GM21381 (cell line): ENCODE data around the gene NRM.

ENCODE experiments used
- ATAC-seq: cut with Tn5 transposase; IDR thresholded peaks from one replicate; pipeline ENCODE4 v1.9.1; 2021; ENCODE audit warnings: mild to moderate bottlenecking, moderate library complexity; ENCODE audit not compliant: unreplicated experiment

The NRM gene

GRCh38 chr6:30689985-30690384 is 799 bp downstream of the NRM start:
- ATAC-seq, result no peak

GRCh38 chr6:30689022-30689865 is 1.5 kb downstream of the NRM start:
- no peak for ATAC-seq

- ATAC-seq, result no peak
These were observed 2.2 kb downstream of the NRM start for GRCh38 chr6:30688569-30688968.

- ATAC-seq, result no peak
These were observed 2.9 kb downstream of the NRM start for GRCh38 chr6:30687659-30688431.

DNA sequence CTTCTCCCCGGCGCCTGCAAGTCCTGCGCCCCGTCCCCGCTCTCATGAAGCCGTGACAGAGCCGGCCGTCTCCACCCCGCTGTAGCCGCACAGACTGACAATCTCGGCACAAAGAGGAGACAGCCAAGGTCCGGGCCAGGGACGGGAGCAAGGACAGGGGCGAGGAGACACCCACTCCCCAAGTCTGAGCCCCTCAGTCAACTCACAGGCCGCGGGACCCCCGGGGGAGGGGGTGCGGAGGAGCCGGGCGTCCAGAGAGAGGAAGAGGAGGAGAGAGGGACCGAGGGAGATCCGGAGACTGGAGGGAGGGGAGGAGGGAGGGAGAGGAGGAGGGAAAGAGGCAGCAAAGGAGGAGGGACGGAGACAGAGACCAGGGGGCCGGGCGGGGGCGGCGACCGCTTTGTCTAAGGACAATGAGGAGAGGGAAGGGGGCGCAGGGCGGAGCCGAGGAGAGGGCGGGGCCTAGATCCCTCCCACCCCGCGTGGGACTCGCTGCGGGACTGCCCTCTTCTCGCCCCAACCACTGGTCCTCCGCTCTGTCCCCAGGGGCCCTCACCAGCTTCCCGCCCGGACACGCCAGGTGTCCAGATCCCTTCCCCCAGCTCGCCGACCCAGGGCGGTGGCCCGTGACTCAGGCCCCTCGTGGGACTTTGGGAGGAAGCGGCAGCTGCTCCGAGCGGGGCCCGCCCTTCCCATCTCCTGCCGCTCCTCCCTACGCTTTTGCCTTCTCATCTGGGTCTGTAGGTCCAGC is 3.7 kb downstream of the NRM start:
- peak; percentile 46 for ATAC-seq

- ATAC-seq, result peak; percentile 21
These were observed 4.5 kb downstream of the NRM start, which contains the start of gene PPP1R18 for GRCh38 chr6:30686009-30686907. Gene PPP1R18 (minus strand): TSS chr6:30686645. CDS start chr6:30686018, 627 bp downstream.

- no peak for ATAC-seq
These were observed 5.4 kb downstream of the NRM start for GRCh38 chr6:30685157-30686008.

GRCh38 chr6:30684386-30685156 is 6.2 kb downstream of the NRM start:
- ATAC-seq, result no peak

GRCh38 chr6:30683980-30684338 is 6.8 kb downstream of the NRM start:
- ATAC-seq, result no peak

- no peak for ATAC-seq
These were observed 7.4 kb downstream of the NRM start for GRCh38 chr6:30683183-30683979.

DNA sequence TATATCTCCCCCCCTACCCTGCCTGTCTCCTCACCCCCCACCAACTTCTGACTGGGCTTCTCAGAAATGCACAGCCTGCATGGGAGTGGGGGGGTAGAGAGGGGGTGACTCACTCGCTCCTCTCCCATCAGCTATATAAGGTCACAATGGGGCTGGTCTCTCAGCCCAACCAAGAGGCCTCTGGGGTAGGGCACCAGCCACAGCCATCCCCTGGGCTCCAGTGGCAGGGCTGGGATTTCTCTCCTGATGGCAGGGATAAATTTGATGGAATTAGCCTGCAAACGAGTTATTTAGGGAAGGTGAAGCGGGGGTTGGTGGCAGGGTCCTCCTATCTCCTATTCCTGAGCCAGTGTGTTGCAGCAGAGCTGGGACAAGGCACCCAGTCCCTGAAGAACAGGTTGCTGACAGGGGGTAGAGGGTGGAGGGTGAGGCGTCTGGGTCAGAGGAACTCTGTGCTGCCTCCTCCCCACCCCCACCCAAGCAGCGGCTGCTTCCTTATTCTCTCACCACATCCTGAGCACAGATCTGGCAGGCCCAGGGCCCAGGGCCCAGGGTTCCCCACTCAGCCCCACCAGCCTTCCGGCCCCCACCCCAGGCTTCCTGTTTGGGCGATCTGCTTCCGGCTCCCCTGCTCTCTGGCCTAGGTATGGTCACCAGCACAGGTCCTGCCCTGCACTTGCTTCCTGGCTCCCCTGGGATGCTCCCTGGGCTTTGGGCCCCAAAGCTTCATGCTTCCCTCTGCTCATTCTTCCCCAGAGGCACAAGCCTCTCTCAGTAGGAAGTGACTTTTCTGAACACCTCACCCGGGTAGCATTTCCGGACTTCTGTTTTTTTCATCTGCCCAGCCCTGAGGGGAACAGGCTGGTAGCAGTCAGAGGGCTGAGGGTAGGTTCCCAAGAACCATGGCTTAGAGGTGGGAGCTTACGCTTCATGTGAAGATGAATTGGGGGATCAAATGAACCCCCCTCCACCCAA is 8.4 kb downstream of the NRM start:
- peak; percentile 36 for ATAC-seq

GRCh38 chr6:30681766-30682142 is 9.0 kb downstream of the NRM start:
- ATAC-seq, result no peak

DNA sequence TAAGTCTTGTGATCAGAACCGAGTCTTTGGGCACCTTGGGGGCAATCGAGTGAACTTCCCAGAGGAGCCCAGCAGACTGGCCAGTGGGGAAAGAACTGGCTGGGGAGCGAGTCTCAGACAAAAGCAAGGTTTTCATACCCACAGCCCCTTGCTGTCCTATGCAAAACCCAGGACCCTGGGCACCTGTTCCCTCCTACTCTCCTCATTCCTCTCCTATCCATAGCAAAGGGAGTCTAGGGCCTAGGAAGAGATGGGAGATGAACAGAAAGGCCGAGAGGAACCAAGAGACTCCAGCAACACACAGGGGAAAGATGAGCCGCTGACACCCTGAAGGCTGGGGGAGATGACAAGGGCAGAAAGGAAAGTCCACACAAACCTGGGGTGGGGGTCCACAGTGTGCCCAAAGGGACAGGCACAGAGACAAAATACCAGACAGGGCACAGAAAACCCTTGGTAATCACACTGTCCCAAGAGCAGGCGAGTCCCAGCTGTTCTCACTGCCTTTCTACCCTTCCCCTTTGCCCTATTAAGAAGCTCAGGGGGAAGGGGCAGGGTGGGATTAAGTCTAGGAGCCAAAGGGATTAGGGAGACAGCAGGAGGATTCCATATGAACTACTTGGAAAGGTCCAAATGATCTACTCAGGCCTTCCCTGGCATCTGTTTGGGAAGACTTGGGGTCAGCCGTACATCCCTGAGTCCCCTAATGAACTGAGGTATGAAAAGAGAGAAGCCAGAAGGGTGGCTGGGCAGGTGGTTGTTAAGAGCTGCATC is 10.8 kb downstream of the NRM start:
- no peak for ATAC-seq

DNA sequence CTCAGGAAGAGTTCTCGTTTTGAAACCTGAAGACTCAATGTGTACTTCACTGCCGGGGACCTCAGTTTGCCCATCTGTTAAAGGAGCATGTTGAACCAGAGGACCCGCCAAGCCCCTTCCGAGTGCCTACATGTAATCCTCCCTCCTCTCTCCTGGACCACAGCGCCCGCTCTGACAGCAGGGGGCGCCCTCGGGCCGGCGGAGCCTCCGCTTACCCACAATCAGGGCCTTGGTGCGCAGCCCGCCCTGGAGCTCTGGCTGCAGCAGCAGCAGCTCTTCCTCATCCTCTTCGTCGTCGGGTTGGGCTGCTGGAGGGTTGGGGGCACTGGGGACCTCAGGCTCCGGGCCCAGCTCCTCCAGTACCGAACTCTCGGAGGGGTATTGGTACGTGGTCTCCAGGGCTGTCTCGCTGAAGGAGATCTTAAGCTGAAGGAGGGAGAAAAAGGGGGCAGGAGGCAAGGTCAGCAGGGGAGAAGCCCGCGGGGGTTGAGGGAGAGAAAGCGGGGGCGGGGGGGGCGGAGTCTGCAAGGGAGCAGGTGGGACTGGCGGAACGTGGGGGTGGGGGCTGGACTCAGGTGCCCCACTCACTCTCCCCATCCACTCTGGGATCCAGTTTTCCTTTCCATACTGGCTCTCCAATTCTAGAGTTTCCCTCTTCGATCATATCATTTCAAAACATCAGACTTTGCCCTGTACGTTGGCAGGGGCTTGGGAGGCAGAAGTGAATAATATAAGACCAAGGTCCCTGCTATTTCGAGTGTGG is 11.6 kb downstream of the NRM start:
- ATAC-seq, result no peak

- ATAC-seq, result no peak
These were observed 14.0 kb downstream of the NRM start for GRCh38 chr6:30676660-30677285.
